Neural cell (in vitro differentiated cells): ENCODE measurements around the gene GNG3. TPM values are rescaled to one million over a fixed set of nuclear protein-coding genes. Genes with fewer than 3 reads are reported as not detected.

ENCODE experiments used
- H2AFZ ChIP-seq: fragments of 200-600, 300-800 bp; sonication (generic), shearing (Covaris generic); 2 replicates; pipeline ENCODE4 v1.6.0; 2014; ENCODE audit warnings: low read depth, mild to moderate bottlenecking, antibody characterized with exemption, low read length, moderate library complexity
- H3F3A ChIP-seq: fragments of 200-600 bp; shearing (Covaris generic); 2 replicates; pipeline ENCODE4 v1.6.1; 2016; ENCODE audit warnings: mild to moderate bottlenecking, moderate library complexity, mixed read lengths, antibody characterized with exemption, low read length; ENCODE audit not compliant: insufficient read depth, poor library complexity, severe bottlenecking
- H3K27ac ChIP-seq: fragments of 200-600, 300-800 bp; sonication (generic), shearing (Covaris generic); 2 replicates; pipeline ENCODE4 v1.5.1; 2014; ENCODE audit warnings: mild to moderate bottlenecking, low read length, moderate library complexity
- H3K27me3 ChIP-seq: fragments of 300-800, 200-600 bp; sonication (generic), shearing (Covaris generic); 2 replicates; pipeline ENCODE4 v1.6.0; 2014; ENCODE audit warnings: mild to moderate bottlenecking, low read depth, low read length, moderate library complexity; ENCODE audit not compliant: insufficient read depth
- H3K36me3 ChIP-seq: fragments of 300-800, 200-600 bp; sonication (generic), shearing (Covaris generic); 2 replicates; pipeline ENCODE4 v1.5.1; 2014; ENCODE audit warnings: mild to moderate bottlenecking, antibody characterized with exemption, low read length, moderate library complexity; ENCODE audit not compliant: insufficient read depth
- H3K4me2 ChIP-seq: fragments of 300-800, 200-600 bp; sonication (generic), shearing (Covaris generic); 2 replicates; pipeline ENCODE4 v1.6.0; 2014; ENCODE audit warnings: mild to moderate bottlenecking, low read length
- H3K4me3 ChIP-seq: fragments of 300-800, 200-600 bp; sonication (generic), shearing (Covaris generic); 2 replicates; pipeline ENCODE4 v1.5.1; 2014; ENCODE audit warnings: mild to moderate bottlenecking, low read length, moderate library complexity
- H3K79me2 ChIP-seq: fragments of 200-600 bp; shearing (Covaris generic); replicated peaks from 2 replicates; pipeline ENCODE4 v1.6.0; 2014; ENCODE audit warnings: mild to moderate bottlenecking, low read length, moderate library complexity; ENCODE audit not compliant: insufficient read depth
- H3K9ac ChIP-seq: fragments of 300-800, 200-600 bp; sonication (generic), shearing (Covaris generic); 2 replicates; pipeline ENCODE4 v1.6.1; 2016; ENCODE audit warnings: mild to moderate bottlenecking, low read length, mixed read lengths
- H3K9me2 ChIP-seq: fragments of 200-600 bp; shearing (Covaris generic); 2 replicates; pipeline ENCODE4 v1.6.1; 2016; ENCODE audit warnings: mild to moderate bottlenecking, low read length, mixed read lengths; ENCODE audit not compliant: insufficient read depth
- H3K9me3 ChIP-seq: fragments of 200-600, 300-800 bp; sonication (generic), shearing (Covaris generic); 2 replicates; pipeline ENCODE4 v1.6.1; 2016; ENCODE audit warnings: mild to moderate bottlenecking, mixed run types, low read length, moderate library complexity, mixed read lengths
- H4K20me1 ChIP-seq: fragments of 200-600 bp; shearing (Covaris generic); 2 replicates; pipeline ENCODE4 v1.6.1; 2016; ENCODE audit warnings: mild to moderate bottlenecking, mixed run types; ENCODE audit not compliant: insufficient read depth
- EP300 ChIP-seq: fragments of 450-650 bp; conservative IDR thresholded peaks from 2 replicates; pipeline ENCODE4 v1.6.1; 2014; ENCODE audit warnings: antibody characterized with exemption, mild to moderate bottlenecking, moderate library complexity; ENCODE audit not compliant: poor library complexity, severe bottlenecking
- EZH2 ChIP-seq: fragments of 200-600, 300-800 bp; shearing (Covaris generic), sonication (generic); IDR thresholded peaks from 2 replicates; pipeline ENCODE4 v1.6.1; 2014; ENCODE audit warnings: antibody characterized with exemption, low read length, borderline replicate concordance, mild to moderate bottlenecking; ENCODE audit not compliant: insufficient read depth, poor library complexity, severe bottlenecking
- MXI1 ChIP-seq: fragments of 450-650 bp; conservative IDR thresholded peaks from 2 replicates; pipeline ENCODE4 v1.6.1; 2014; ENCODE audit warnings: antibody characterized with exemption, mild to moderate bottlenecking; ENCODE audit not compliant: poor library complexity, severe bottlenecking
- POLR2AphosphoS5 ChIP-seq: IDR thresholded peaks from 2 replicates; pipeline ENCODE4 v1.6.1; 2012
- RAD21 ChIP-seq: fragments of 450-650 bp; conservative IDR thresholded peaks from 2 replicates; pipeline ENCODE4 v1.6.1; 2014; ENCODE audit warnings: antibody characterized with exemption, mild to moderate bottlenecking, moderate library complexity
- SMC3 ChIP-seq: fragments of 450-650 bp; conservative IDR thresholded peaks from 2 replicates; pipeline ENCODE4 v1.6.1; 2014; ENCODE audit warnings: antibody characterized with exemption, mild to moderate bottlenecking, moderate library complexity; ENCODE audit not compliant: poor library complexity
- TAF1 ChIP-seq: IDR thresholded peaks from 2 replicates; pipeline ENCODE4 v1.6.1; 2012; ENCODE audit warnings: low read depth
- polyA plus RNA-seq: library from polyadenylated mRNA; depleted of rRNA; stranded (reverse); fragments of >200 nt; gene quantifications from 2 replicates; pipeline ENCODE4 v1.2.3, GENCODE V29; 2014
- TF ChIP-seq, protein P1 (sequence below): fragments of 450-650 bp; IDR thresholded peaks from 2 replicates; pipeline ENCODE4 v1.5.1; 2014; ENCODE audit warnings: antibody characterized with exemption, mild to moderate bottlenecking, moderate library complexity; ENCODE audit not compliant: poor library complexity, severe bottlenecking
- TF ChIP-seq, protein P2 (sequence below): IDR thresholded peaks from 2 replicates; pipeline ENCODE4 v1.6.1; 2012; ENCODE audit warnings: borderline replicate concordance

The GNG3 gene
- polyA plus RNA-seq, 1 donor from 2014 or later = 121 TPM

GRCh38 chr11:62732830-62733229, 25.4 kb downstream of the GNG3 start:
- Histone ChIP-seq H3K4me2 (no peak overlapping the region), H3K79me2 (peaks cover 10% of the 10 kb centered on the region), H3K9ac (peak overlapping the region; percentile 27)

GRCh38 chr11:62737196-62737595, 29.7 kb downstream of the GNG3 start:
- H3K79me2 ChIP-seq = no peaks in the 10 kb centered on the region
- no peak overlapping the region for H3K4me3 ChIP-seq
- H2AFZ ChIP-seq = no peak overlapping the region
- no peaks in the 10 kb centered on the region for H3K27me3 ChIP-seq
- H3K9me2 ChIP-seq = no peaks in the 10 kb centered on the region
- no peak for TF ChIP-seq MXI1
- no peaks in the 10 kb centered on the region for H3F3A ChIP-seq
- H4K20me1 ChIP-seq = no peaks in the 10 kb centered on the region
- H3K4me2 ChIP-seq = no peak overlapping the region
- H3K9me3 ChIP-seq = no peaks in the 10 kb centered on the region
- H3K9ac ChIP-seq = no peak overlapping the region
- H3K27ac ChIP-seq = no peak overlapping the region
- H3K36me3 ChIP-seq = no peaks in the 10 kb centered on the region

More at GRCh38 chr11:62732830-62733229, 25.4 kb downstream of the GNG3 start:
- no peaks in the 10 kb centered on the region for H3K27me3 ChIP-seq
- no peaks in the 10 kb centered on the region for H3K36me3 ChIP-seq
- no peak overlapping the region for H3K27ac ChIP-seq
- no peaks in the 10 kb centered on the region for H3K9me3 ChIP-seq
- no peaks in the 10 kb centered on the region for H3K9me2 ChIP-seq
- no peaks in the 10 kb centered on the region for H3F3A ChIP-seq
- H4K20me1 ChIP-seq = no peaks in the 10 kb centered on the region
- TF ChIP-seq MXI1 = no peak
- TF ChIP-seq EZH2 = no peak
- TF ChIP-seq TAF1 = no peak
- TF ChIP-seq RAD21 = peak; percentile 70
- no peak for TF ChIP-seq POLR2AphosphoS5
- TF ChIP-seq, protein P1, sequence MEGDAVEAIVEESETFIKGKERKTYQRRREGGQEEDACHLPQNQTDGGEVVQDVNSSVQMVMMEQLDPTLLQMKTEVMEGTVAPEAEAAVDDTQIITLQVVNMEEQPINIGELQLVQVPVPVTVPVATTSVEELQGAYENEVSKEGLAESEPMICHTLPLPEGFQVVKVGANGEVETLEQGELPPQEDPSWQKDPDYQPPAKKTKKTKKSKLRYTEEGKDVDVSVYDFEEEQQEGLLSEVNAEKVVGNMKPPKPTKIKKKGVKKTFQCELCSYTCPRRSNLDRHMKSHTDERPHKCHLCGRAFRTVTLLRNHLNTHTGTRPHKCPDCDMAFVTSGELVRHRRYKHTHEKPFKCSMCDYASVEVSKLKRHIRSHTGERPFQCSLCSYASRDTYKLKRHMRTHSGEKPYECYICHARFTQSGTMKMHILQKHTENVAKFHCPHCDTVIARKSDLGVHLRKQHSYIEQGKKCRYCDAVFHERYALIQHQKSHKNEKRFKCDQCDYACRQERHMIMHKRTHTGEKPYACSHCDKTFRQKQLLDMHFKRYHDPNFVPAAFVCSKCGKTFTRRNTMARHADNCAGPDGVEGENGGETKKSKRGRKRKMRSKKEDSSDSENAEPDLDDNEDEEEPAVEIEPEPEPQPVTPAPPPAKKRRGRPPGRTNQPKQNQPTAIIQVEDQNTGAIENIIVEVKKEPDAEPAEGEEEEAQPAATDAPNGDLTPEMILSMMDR = peak; percentile 67
- TF ChIP-seq SMC3 = peak; percentile 68
- TF ChIP-seq, protein P2, sequence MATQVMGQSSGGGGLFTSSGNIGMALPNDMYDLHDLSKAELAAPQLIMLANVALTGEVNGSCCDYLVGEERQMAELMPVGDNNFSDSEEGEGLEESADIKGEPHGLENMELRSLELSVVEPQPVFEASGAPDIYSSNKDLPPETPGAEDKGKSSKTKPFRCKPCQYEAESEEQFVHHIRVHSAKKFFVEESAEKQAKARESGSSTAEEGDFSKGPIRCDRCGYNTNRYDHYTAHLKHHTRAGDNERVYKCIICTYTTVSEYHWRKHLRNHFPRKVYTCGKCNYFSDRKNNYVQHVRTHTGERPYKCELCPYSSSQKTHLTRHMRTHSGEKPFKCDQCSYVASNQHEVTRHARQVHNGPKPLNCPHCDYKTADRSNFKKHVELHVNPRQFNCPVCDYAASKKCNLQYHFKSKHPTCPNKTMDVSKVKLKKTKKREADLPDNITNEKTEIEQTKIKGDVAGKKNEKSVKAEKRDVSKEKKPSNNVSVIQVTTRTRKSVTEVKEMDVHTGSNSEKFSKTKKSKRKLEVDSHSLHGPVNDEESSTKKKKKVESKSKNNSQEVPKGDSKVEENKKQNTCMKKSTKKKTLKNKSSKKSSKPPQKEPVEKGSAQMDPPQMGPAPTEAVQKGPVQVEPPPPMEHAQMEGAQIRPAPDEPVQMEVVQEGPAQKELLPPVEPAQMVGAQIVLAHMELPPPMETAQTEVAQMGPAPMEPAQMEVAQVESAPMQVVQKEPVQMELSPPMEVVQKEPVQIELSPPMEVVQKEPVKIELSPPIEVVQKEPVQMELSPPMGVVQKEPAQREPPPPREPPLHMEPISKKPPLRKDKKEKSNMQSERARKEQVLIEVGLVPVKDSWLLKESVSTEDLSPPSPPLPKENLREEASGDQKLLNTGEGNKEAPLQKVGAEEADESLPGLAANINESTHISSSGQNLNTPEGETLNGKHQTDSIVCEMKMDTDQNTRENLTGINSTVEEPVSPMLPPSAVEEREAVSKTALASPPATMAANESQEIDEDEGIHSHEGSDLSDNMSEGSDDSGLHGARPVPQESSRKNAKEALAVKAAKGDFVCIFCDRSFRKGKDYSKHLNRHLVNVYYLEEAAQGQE = no peak
- H2AFZ ChIP-seq = no peak overlapping the region
- H3K4me3 ChIP-seq = peak overlapping the region; percentile 38

GRCh38 chr11:62747475-62748160, 40.1 kb downstream of the GNG3 start:
- no peak overlapping the region for H2AFZ ChIP-seq
- no peaks in the 10 kb centered on the region for H3F3A ChIP-seq
- no peak overlapping the region for H3K27ac ChIP-seq
- no peaks in the 10 kb centered on the region for H3K9me3 ChIP-seq
- H3K4me3 ChIP-seq = no peak overlapping the region
- H3K27me3 ChIP-seq = no peaks in the 10 kb centered on the region
- no peaks in the 10 kb centered on the region for H3K9me2 ChIP-seq
- no peaks in the 10 kb centered on the region for H4K20me1 ChIP-seq
- no peak for TF ChIP-seq SMC3
- TF ChIP-seq EZH2 = no peak
- TF ChIP-seq EP300 = no peak
- no peak for TF ChIP-seq POLR2AphosphoS5
- no peak for TF ChIP-seq MXI1
- TF ChIP-seq RAD21 = no peak
- TF ChIP-seq, protein P1 = no peak
- TF ChIP-seq TAF1 = no peak
- TF ChIP-seq, protein P2 = no peak
- H3K79me2 ChIP-seq = no peaks in the 10 kb centered on the region
- no peak overlapping the region for H3K9ac ChIP-seq
- H3K36me3 ChIP-seq = no peaks in the 10 kb centered on the region
- H3K4me2 ChIP-seq = no peak overlapping the region
